ENCODE results near the gene RBPJ. TPM values are rescaled to one million over a fixed set of nuclear protein-coding genes. Genes with fewer than 3 reads are reported as not detected.

The RBPJ gene
- total RNA-seq, 1 experiment from 2014 or later, result 33.7 TPM

DNA sequence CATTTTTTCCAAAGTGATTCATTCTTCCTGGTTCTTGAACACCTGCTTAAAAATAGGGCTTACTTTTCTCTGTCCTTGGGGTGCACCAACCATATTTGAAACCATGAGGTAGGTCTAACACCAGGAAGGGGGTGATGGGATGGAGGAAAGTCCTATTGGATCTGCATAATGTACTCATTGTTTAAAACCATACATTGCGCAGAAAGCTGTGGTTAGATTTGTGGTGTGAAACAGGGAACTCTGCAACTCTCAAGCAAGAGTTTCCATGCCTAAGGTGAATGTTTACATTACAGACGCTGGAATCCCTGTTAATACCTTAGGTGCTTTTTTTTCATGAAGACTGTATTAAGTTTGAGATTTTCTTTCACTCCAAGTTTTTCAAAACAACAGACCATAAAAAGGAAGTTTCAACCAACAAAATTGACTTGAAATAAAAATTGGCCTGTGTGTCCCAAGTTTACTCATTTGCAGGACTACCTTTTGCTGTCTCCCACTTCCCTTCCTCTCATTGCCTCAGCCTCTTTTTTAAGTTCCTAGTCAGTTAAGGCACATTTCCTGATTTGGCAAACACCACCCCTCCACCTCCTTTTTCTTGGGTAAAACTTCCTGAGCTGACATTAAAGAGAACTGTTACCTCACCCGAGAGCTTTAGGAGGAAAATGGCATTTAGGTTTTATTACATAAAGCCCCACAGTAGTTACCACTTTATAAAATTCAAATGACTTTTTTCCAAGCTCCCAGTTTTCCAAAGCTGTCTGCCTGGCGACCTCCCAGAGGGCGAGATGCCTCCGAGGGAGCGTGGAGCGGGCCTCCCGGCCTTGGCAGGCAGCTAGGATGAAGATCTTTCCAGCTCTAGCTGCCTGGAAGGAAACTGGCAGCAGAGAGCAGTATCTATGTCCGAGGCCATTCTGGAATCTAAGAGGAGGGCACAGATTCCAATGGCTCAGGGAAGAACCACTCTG lies 47.9 kb upstream of the RBPJ start:
- DNase-seq (ENCODE audit: low read depth, low spot score) (no peak), ATAC-seq (no peak)
- in situ Hi-C loops (cut with HindIII; ENCODE audit: low pct_unique_long_range_greater_than_20kb, low sequenced_read_pairs), result no loop called here
- no peak overlapping the region for H3K4me3 ChIP-seq (ENCODE audit: low read depth in 2 of 2, low read length in 2 of 2)
- H3K36me3 ChIP-seq (ENCODE audit: control insufficient read depth, insufficient read depth, low read length), result no peaks in the 10 kb centered on the region
- no peak overlapping the region for H3K27ac ChIP-seq (ENCODE audit: low read length)
- no TSS peak for BruUV-seq (replicated peaks)
- POLR2A ChIA-PET, result no interaction called here
- no peaks in the 10 kb centered on the region for H3K9me3 ChIP-seq (ENCODE audit: control insufficient read depth, insufficient read depth, low read depth, low read length)
- H3K27me3 ChIP-seq (ENCODE audit: control insufficient read depth, insufficient read depth, low read length), result no peaks in the 10 kb centered on the region
- H3K4me1 ChIP-seq (ENCODE audit: control insufficient read depth, insufficient read depth, low read length), result no peaks in the 10 kb centered on the region
- intact Hi-C loops (cut with micrococcal nuclease; ENCODE audit: unreplicated experiment), result no loop called here
- CTCF ChIA-PET, result no interaction called here
- TF ChIP-seq, protein P1, sequence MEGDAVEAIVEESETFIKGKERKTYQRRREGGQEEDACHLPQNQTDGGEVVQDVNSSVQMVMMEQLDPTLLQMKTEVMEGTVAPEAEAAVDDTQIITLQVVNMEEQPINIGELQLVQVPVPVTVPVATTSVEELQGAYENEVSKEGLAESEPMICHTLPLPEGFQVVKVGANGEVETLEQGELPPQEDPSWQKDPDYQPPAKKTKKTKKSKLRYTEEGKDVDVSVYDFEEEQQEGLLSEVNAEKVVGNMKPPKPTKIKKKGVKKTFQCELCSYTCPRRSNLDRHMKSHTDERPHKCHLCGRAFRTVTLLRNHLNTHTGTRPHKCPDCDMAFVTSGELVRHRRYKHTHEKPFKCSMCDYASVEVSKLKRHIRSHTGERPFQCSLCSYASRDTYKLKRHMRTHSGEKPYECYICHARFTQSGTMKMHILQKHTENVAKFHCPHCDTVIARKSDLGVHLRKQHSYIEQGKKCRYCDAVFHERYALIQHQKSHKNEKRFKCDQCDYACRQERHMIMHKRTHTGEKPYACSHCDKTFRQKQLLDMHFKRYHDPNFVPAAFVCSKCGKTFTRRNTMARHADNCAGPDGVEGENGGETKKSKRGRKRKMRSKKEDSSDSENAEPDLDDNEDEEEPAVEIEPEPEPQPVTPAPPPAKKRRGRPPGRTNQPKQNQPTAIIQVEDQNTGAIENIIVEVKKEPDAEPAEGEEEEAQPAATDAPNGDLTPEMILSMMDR (IDR thresholded peaks at IDR 0.05), result no peak
- TF ChIP-seq SIN3A (IDR thresholded peaks at IDR 0.05; ENCODE audit: borderline replicate concordance, insufficient read depth, low read depth, low read length), result no peak
- TF ChIP-seq POLR2AphosphoS5 (IDR thresholded peaks at IDR 0.05; ENCODE audit: low read depth, low read length), result no peak
- no peak for TF ChIP-seq TCF7L2 (IDR thresholded peaks at IDR 0.05; ENCODE audit: low read depth, low read length)
- TF ChIP-seq, protein P2, sequence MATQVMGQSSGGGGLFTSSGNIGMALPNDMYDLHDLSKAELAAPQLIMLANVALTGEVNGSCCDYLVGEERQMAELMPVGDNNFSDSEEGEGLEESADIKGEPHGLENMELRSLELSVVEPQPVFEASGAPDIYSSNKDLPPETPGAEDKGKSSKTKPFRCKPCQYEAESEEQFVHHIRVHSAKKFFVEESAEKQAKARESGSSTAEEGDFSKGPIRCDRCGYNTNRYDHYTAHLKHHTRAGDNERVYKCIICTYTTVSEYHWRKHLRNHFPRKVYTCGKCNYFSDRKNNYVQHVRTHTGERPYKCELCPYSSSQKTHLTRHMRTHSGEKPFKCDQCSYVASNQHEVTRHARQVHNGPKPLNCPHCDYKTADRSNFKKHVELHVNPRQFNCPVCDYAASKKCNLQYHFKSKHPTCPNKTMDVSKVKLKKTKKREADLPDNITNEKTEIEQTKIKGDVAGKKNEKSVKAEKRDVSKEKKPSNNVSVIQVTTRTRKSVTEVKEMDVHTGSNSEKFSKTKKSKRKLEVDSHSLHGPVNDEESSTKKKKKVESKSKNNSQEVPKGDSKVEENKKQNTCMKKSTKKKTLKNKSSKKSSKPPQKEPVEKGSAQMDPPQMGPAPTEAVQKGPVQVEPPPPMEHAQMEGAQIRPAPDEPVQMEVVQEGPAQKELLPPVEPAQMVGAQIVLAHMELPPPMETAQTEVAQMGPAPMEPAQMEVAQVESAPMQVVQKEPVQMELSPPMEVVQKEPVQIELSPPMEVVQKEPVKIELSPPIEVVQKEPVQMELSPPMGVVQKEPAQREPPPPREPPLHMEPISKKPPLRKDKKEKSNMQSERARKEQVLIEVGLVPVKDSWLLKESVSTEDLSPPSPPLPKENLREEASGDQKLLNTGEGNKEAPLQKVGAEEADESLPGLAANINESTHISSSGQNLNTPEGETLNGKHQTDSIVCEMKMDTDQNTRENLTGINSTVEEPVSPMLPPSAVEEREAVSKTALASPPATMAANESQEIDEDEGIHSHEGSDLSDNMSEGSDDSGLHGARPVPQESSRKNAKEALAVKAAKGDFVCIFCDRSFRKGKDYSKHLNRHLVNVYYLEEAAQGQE (IDR thresholded peaks at IDR 0.05; ENCODE audit: insufficient read depth in 1 of 2, low read depth in 2 of 2, low read length in 1 of 2), result no peak

DNA sequence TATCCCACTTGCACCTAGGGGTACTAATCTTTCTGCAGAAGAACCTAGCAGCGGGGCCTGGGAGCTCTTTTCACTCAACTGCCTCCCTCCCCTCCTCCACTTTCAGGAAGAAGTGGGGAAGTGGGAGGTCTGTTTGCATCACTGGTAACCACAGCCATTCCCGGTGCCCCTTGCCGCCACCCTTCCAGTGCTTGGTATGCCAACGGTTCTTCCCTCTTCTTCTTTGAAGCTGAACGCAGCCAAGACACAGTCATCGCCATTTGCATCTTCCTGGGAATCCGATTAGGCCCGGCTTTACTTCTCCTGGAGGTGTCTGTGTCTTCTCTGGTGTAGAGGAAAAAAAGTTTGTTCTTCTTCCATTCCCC lies 47.2 kb upstream of the RBPJ start:
- Histone ChIP-seq H3K4me3 (ENCODE audit: low read depth in 2 of 2, low read length in 2 of 2) (no peak overlapping the region), H3K27ac (ENCODE audit: low read length) (no peak overlapping the region), H3K36me3 (ENCODE audit: control insufficient read depth, insufficient read depth, low read length) (no peaks in the 10 kb centered on the region), H3K4me1 (ENCODE audit: control insufficient read depth, insufficient read depth, low read length) (no peaks in the 10 kb centered on the region), H3K27me3 (ENCODE audit: control insufficient read depth, insufficient read depth, low read length) (no peaks in the 10 kb centered on the region), H3K9me3 (ENCODE audit: control insufficient read depth, insufficient read depth, low read depth, low read length) (no peaks in the 10 kb centered on the region)
- intact Hi-C loops (cut with micrococcal nuclease; ENCODE audit: unreplicated experiment), result no loop called here
- DNase-seq (ENCODE audit: low read depth, low spot score), result no peak
- CTCF ChIA-PET, result no interaction called here
- no TSS peak for BruUV-seq (replicated peaks)
- POLR2A ChIA-PET, result no interaction called here
- TF ChIP-seq SIN3A (IDR thresholded peaks at IDR 0.05; ENCODE audit: borderline replicate concordance, insufficient read depth, low read depth, low read length) (no peak), TCF7L2 (IDR thresholded peaks at IDR 0.05; ENCODE audit: low read depth, low read length) (no peak), POLR2AphosphoS5 (IDR thresholded peaks at IDR 0.05; ENCODE audit: low read depth, low read length) (no peak)
- TF ChIP-seq, protein P2 (IDR thresholded peaks at IDR 0.05; ENCODE audit: insufficient read depth in 1 of 2, low read depth in 2 of 2, low read length in 1 of 2), result no peak
- TF ChIP-seq, protein P1 (IDR thresholded peaks at IDR 0.05), result no peak
- ATAC-seq, result no peak
- in situ Hi-C loops (cut with HindIII; ENCODE audit: low pct_unique_long_range_greater_than_20kb, low sequenced_read_pairs), result no loop called here

Measured in Panc1 (cell line).